BE2C (cell line): ENCODE data around the gene TGFB3.
A peak's percentile ranks its signal among the peaks of the same experiment; 100 is the strongest.

Experiments used
- DNase-seq: peaks from one replicate; pipeline ENCODE4 v3.0.0-alpha.2; 2020
- H3K27me3 ChIP-seq: fragments of 250-450 bp; sonication (Bioruptor Pico); 2 replicates; pipeline ENCODE4 v1.5.1; 2020; ENCODE audit warnings: mild to moderate bottlenecking
- H3K36me3 ChIP-seq: fragments of 250-450 bp; sonication (Bioruptor Pico); 2 replicates; pipeline ENCODE4 v1.5.1; 2020; ENCODE audit warnings: mild to moderate bottlenecking
- H3K4me1 ChIP-seq: fragments of 250-450 bp; sonication (Bioruptor Pico); 2 replicates; pipeline ENCODE4 v1.5.1; 2020
- H3K4me3 ChIP-seq: 2 replicates; pipeline ENCODE4 v1.5.1; 2011; ENCODE audit warnings: low read depth, low read length
- H3K9me3 ChIP-seq: fragments of 250-450 bp; sonication (Bioruptor Pico); 2 replicates; pipeline ENCODE4 v1.5.1; 2020
- CTCF ChIP-seq: IDR thresholded peaks from 2 replicates; pipeline ENCODE4 v1.5.1; 2012; ENCODE audit warnings: mild to moderate bottlenecking, low read depth, low read length

The TGFB3 gene

GRCh38 chr14:75969891-75970290 is 11.9 kb downstream of the TGFB3 start:
- DNase-seq, result no peak
- H3K4me1 ChIP-seq, result peaks cover 5% of the 10 kb centered on the region
- no peaks in the 10 kb centered on the region for H3K27me3 ChIP-seq
- no peak for TF ChIP-seq CTCF
- H3K36me3 ChIP-seq, result peaks cover 4% of the 10 kb centered on the region
- H3K4me3 ChIP-seq, result no peak overlapping the region
- no peaks in the 10 kb centered on the region for H3K9me3 ChIP-seq

- DNase-seq, result no peak
- peaks cover 5% of the 10 kb centered on the region for H3K4me1 ChIP-seq
- no peaks in the 10 kb centered on the region for H3K9me3 ChIP-seq
- peaks cover 4% of the 10 kb centered on the region for H3K36me3 ChIP-seq
- TF ChIP-seq CTCF, result no peak
- H3K4me3 ChIP-seq, result no peak overlapping the region
- H3K27me3 ChIP-seq, result no peaks in the 10 kb centered on the region
Measured at GRCh38 chr14:75969126-75969525, 12.7 kb downstream of the TGFB3 start.

GRCh38 chr14:75968456-75968855 is 13.3 kb downstream of the TGFB3 start:
- no peak overlapping the region for H3K4me3 ChIP-seq
- no peak for DNase-seq
- H3K36me3 ChIP-seq, result peaks cover 4% of the 10 kb centered on the region
- peaks cover 5% of the 10 kb centered on the region for H3K4me1 ChIP-seq
- H3K27me3 ChIP-seq, result no peaks in the 10 kb centered on the region
- TF ChIP-seq CTCF, result no peak
- no peaks in the 10 kb centered on the region for H3K9me3 ChIP-seq

- H3K4me1 ChIP-seq, result peaks cover 4% of the 10 kb centered on the region
- H3K4me3 ChIP-seq, result no peak overlapping the region
Measured at GRCh38 chr14:75967866-75968265, 13.9 kb downstream of the TGFB3 start.

DNA sequence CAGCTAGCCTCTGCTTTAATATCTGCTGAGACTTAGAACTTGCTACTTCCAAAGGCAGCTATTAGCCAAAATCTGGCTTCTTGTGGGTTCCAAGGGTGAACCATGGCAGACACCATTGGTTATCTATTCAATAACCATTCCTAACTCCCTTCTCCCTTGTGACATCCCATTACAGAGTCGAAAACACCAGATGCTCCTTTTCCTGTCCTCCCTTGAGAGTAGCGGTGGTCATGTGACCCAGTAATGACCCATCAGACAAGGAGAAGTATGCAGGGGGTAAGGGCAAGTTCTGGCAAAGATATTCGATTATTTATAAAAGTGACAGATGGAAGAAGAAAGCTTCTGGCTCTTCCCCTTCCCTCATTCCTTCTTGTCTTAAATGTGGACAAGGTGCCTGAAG is 20.1 kb downstream of the TGFB3 start:
- peak; percentile 51 for DNase-seq
- Histone ChIP-seq H3K9me3 (no peaks in the 10 kb centered on the region), H3K4me1 (peaks cover 14% of the 10 kb centered on the region), H3K36me3 (peaks cover 4% of the 10 kb centered on the region), H3K27me3 (no peaks in the 10 kb centered on the region), H3K4me3 (no peak overlapping the region)
- no peak for TF ChIP-seq CTCF

More at GRCh38 chr14:75967866-75968265, 13.9 kb downstream of the TGFB3 start:
- TF ChIP-seq CTCF, result no peak
- Histone ChIP-seq H3K36me3 (peaks cover 4% of the 10 kb centered on the region), H3K9me3 (no peaks in the 10 kb centered on the region), H3K27me3 (no peaks in the 10 kb centered on the region)
- no peak for DNase-seq

DNA sequence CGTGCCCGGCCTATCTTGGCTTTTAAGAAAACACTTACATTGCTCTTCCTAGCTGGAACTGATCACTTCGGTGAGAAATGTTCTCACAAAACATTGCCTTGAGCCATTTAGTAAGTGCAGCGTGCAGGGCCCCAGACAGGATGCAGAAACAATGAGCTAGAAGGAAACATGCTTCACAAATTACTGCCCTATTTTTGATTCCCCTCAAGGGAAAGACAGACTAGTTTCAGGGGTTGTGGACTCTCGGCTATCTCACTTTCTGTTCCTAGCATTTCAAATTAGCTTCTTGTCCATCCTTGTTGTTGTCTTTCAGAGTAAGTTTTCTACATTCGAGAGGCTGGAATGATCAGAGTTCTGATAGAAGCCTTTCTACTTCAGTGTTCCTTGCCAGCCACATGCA is 21.6 kb downstream of the TGFB3 start:
- Histone ChIP-seq H3K4me3 (no peak overlapping the region), H3K27me3 (no peaks in the 10 kb centered on the region), H3K36me3 (peaks cover 4% of the 10 kb centered on the region), H3K9me3 (no peaks in the 10 kb centered on the region), H3K4me1 (peaks cover 14% of the 10 kb centered on the region)
- no peak for DNase-seq
- no peak for TF ChIP-seq CTCF
